Measurements from ENCODE around the gene TUB. TPM values are rescaled to one million over a fixed set of nuclear protein-coding genes. Genes with fewer than 3 reads are reported as not detected.

The TUB gene
- total and polyA plus RNA-seq, 8 donors: 0.68 to 2.2 (median 1.5) TPM

GRCh38 chr11:8105666-8106065 lies 24.7 kb downstream of the TUB start:
- FAIRE-seq (no peak), ATAC-seq (no peak), DNase-seq (no peak)
- peaks cover 0 to 9% (median 0%) of the 10 kb centered on the region in 3 donors for H3K36me3 ChIP-seq
- TF ChIP-seq CTCF (IDR thresholded peaks at IDR 0.05): no peak
- 65 to 66% methylated on average over 3 of the region's 3 CpGs for WGBS, 2 donors
- H3K4me1 ChIP-seq: no peaks in the 10 kb centered on the region
- no peak overlapping the region for H3K4me3 ChIP-seq
- H3K27ac ChIP-seq: no peak overlapping the region
- no peaks in the 10 kb centered on the region for H3K9me3 ChIP-seq
- intact Hi-C loops (cut with DNase I): no loop called here
- no peaks in the 10 kb centered on the region for H3K27me3 ChIP-seq

GRCh38 chr11:8106679-8107078 lies 25.7 kb downstream of the TUB start:
- 94 to 95% methylated on average over 2 of the region's 2 CpGs for WGBS, 2 donors
- Histone ChIP-seq H3K36me3 (peaks cover 0 to 9% (median 0%) of the 10 kb centered on the region in 3 donors), H3K9me3 (no peaks in the 10 kb centered on the region), H3K4me1 (no peaks in the 10 kb centered on the region), H3K27ac (no peak overlapping the region), H3K4me3 (no peak overlapping the region), H3K27me3 (no peaks in the 10 kb centered on the region)
- FAIRE-seq (no peak), ATAC-seq (no peak), DNase-seq (no peak)
- no peak for TF ChIP-seq CTCF (IDR thresholded peaks at IDR 0.05)
- intact Hi-C loops (cut with DNase I): no loop called here

GRCh38 chr11:8107642-8108041 lies 26.6 kb downstream of the TUB start:
- DNase-seq (no peak), ATAC-seq (no peak), FAIRE-seq (no peak)
- Histone ChIP-seq H3K4me1 (no peaks in the 10 kb centered on the region), H3K9me3 (no peaks in the 10 kb centered on the region), H3K36me3 (peaks cover 0 to 9% (median 0%) of the 10 kb centered on the region in 3 donors), H3K27ac (no peak overlapping the region), H3K27me3 (no peaks in the 10 kb centered on the region), H3K4me3 (no peak overlapping the region)
- intact Hi-C loops (cut with DNase I): no loop called here
- no peak for TF ChIP-seq CTCF (IDR thresholded peaks at IDR 0.05)
- WGBS, 2 donors: 80 to 85% methylated on average over 5 of the region's 5 CpGs

- Histone ChIP-seq H3K4me1 (no peaks in the 10 kb centered on the region), H3K27ac (no peak overlapping the region), H3K9me3 (no peaks in the 10 kb centered on the region), H3K36me3 (peaks cover 0 to 9% (median 0%) of the 10 kb centered on the region in 3 donors), H3K27me3 (no peaks in the 10 kb centered on the region), H3K4me3 (no peak overlapping the region)
- no peak for ATAC-seq
- no peak for FAIRE-seq
- no peak for TF ChIP-seq CTCF (IDR thresholded peaks at IDR 0.05)
- 86 to 93% methylated on average over 2 of the region's 2 CpGs for WGBS, 2 donors
- intact Hi-C loops (cut with DNase I): no loop called here
- no peak for DNase-seq
Observed at GRCh38 chr11:8108421-8108820, 27.4 kb downstream of the TUB start.

GRCh38 chr11:8109675-8110074 lies 28.7 kb downstream of the TUB start:
- no peak for FAIRE-seq
- H3K9me3 ChIP-seq: no peaks in the 10 kb centered on the region
- no peak for ATAC-seq
- peaks cover 0 to 6% (median 0%) of the 10 kb centered on the region in 3 donors for H3K36me3 ChIP-seq
- no peak for TF ChIP-seq CTCF (IDR thresholded peaks at IDR 0.05)
- no peaks in the 10 kb centered on the region for H3K27me3 ChIP-seq
- DNase-seq: no peak
- no peak overlapping the region for H3K27ac ChIP-seq
- no peaks in the 10 kb centered on the region for H3K4me1 ChIP-seq
- intact Hi-C loops (cut with DNase I): no loop called here
- no peak overlapping the region for H3K4me3 ChIP-seq

Data from pancreas (tissue), 10 donors.